CD4-positive, alpha-beta T cell treated with Interleukin-1 beta for 1 hour (primary cell): ENCODE measurements around the gene GLT6D1.
"Not testable (repeated sequence)": the region's sequence is repeated elsewhere in the genome, so short reads cannot be mapped to it uniquely, and the experiment has no call there.

Source experiments
- DNase-seq, 2 donors: peaks; one replicate each; pipeline ENCODE4 v3.0.0-alpha.2; 2020 to 2022

GLT6D1 gene

GRCh38 chr9:135664801-135665794 lies 25.8 kb upstream of the GLT6D1 start:
- no peak for DNase-seq

- no peak for DNase-seq
These were observed 24.9 kb upstream of the GLT6D1 start for GRCh38 chr9:135664266-135664665.

GRCh38 chr9:135663857-135664256 lies 24.5 kb upstream of the GLT6D1 start:
- no peak for DNase-seq

DNA sequence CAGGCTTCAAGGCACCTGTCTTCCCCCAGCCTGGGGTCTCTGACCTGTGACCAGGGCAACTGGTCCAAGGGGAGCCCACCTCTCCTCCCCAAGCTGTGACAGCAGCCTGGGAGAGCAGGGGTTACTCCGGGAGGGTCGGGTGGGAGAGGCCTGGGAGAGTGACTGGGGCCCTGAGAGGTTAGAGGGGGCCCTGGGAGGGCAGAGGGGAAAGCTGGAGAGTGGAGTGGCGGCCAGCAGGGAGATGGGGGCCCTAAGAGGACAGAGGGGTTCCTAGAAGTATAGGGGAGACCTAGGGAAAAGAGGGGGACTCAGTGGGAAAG lies 24.1 kb upstream of the GLT6D1 start:
- DNase-seq, result no peak

- no peak for DNase-seq
These were observed 23.6 kb upstream of the GLT6D1 start, which contains the start of gene LCN9 for GRCh38 chr9:135662758-135663450. Gene LCN9, plus strand, starts transcription at chr9:135663309. Its CDS starts 13 bp downstream, at chr9:135663322.

DNA sequence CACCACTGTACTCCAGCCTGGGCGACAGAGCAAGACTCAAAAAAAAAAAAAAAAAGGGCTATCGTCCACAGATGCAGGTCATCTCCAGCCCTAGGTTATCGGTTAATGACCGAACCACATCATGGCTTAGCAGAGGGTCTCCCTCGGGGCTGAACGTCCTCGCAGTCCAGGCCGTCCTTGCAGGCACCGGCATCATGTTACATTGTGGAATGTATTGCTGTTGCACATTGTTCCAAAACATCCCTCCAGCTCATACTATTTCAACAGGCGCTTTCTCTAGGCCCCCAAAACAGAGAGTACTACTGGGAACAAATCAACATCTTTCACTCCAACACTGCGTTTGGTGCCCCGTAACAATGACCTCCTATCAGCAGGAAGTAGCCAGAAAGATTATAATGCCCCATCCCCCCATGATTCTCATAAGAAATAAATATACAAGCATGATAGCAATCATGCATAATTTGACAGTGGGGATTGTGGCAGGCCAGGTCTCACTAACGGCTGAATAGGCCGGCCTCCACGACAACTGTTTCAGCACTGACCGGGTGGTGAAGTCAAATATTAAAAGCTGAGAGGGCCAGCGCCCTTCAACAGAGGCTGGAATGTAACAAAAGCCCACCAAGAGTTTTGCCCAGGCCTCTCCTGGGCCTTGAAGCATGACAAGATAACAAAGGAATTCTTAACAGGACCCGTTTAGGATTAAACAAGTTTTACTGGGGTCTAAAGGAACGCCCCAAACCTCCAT lies 22.6 kb upstream of the GLT6D1 start:
- DNase-seq, result no peak

DNA sequence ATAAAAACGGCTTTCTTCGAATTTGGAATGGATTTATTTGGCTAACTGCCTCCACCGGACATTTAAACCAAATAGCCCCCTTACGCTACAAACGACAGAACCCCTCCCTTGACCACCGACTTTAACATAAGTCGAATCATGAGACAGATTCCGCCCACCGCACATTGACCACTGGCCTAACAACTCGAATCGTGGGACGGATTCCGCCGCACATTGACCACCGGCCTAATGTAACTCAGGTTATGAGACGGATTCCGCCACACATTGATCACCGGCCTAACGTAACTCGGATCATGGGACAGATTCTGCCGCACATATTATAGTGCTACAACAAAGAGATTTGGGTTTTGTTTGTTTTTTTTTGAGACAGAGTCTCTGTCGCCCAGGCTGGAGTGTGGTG lies 21.1 kb upstream of the GLT6D1 start:
- no peak for DNase-seq

- DNase-seq, result no peak
These were observed 19.9 kb upstream of the GLT6D1 start for GRCh38 chr9:135659252-135659651.

DNA sequence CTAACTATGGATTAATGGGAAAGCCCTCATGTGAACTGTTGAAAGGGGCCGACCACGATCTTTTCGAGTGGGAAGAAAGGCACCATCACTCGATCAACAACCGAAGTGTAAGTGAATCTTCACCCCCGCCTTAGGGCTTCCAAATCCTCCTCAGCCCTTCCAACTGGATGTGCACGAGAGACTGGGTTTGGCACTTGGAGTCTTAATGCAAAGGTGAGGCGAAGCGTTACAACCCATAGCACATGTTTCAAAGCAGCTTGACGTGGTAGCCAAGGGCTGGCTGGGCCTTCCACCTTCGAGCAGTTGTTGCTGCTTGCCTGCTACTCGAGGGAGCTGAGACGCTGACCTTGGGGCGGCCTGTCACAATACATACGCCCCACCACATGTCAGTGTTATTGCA lies 18.1 kb upstream of the GLT6D1 start:
- DNase-seq, result no peak

GRCh38 chr9:135655317-135655716 lies 16.0 kb upstream of the GLT6D1 start:
- no peak for DNase-seq

GRCh38 chr9:135650408-135650807 lies 11.1 kb upstream of the GLT6D1 start:
- DNase-seq, result no peak

- no peak for DNase-seq
These were observed 10.2 kb upstream of the GLT6D1 start for GRCh38 chr9:135649508-135649907.

GRCh38 chr9:135648494-135649410 lies 9.4 kb upstream of the GLT6D1 start:
- no peak for DNase-seq

DNA sequence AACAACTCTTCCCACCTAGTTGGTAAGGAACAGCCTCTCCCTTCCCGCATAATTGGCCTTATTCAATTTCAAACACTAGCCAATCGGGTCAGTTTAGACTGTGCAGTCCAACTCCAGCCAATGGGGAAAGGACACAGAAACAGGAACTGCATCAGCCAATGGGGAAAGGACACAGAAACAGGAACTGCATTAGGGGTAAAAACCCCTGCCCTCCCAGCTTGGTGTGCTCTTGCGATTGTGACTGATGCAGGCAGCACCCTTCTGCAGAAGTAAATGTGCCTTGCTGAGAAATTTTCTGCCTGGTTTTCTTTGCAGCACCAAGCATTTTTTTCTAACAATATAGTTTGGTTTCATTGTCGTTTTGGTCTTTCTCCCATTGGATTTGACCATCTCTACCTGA lies 8.5 kb upstream of the GLT6D1 start:
- no peak for DNase-seq

- no peak for DNase-seq
These were observed 5.4 kb upstream of the GLT6D1 start for GRCh38 chr9:135644631-135645218.

- DNase-seq, result no peak
These were observed 2.4 kb upstream of the GLT6D1 start for GRCh38 chr9:135641745-135642144.

DNA sequence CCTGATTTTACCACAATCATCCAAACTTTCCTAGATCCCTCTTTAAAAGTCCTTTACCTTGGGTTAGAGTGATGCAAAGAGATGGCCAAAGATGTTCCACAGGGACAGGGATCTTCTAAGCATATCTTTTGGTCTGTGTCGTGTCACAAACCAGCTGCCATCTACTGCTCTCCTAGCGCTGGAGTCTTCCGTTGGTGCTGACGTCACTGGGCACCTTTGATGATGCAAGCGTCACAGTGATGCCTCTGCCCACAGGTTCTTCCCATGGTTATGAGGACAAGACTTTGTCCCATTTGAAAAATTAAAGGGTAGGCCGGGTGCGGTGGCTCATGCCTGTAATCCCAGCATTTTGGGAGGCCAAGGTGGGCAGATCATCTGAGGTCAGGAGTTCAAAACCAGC lies 1.7 kb upstream of the GLT6D1 start:
- no peak for DNase-seq

DNA sequence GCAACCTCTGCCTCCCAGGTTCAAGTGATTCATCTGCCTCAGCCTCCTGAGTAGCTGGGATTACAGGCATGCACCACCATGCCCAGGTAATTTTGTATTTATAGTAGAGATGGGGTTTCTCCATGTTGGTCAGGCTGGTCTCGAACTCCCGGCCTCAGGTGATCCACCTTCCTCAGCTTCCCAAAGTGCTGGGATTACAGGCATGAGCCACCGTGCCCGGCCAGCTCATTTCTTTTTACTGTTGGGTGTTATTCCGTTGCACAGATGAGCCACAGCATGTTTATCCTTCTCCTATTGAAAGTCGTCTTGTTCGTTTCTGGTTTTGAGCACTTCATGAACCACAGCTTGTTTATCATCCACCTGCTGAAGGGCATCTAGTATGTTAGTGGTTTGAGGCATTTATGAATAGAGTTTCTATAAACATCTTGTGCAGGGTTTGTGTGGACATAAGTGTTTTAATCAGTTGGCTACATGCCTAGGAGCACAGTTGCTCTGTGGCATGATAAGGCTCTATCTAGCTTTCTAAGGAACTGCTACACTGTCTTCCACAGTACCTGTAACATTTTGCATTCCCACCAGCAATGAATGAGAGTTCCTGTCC lies 2.3 kb downstream of the GLT6D1 start:
- not testable (repeated sequence) for DNase-seq

- DNase-seq, result no peak
These were observed 6.5 kb downstream of the GLT6D1 start for GRCh38 chr9:135632841-135633240.

DNA sequence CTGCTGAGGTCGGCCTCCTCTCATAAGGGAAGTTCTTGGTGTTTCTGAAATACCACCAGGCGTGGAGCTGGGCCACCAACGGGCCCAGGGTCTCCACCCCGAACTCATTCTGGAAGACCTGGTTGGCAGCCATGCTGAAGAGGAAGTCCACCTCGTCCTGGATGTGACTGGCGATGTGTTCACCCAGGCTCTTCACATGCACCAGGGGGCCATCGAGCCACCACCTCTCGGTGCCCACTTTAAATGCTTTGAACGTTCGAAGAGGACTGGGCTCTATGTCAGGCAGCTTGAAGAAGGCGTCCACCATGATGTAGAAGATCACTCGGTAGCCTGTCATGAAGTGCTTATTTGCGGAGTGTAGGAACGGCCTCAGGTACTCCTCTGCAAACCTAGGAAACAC lies 15.1 kb downstream of the GLT6D1 start:
- DNase-seq, result no peak

DNA sequence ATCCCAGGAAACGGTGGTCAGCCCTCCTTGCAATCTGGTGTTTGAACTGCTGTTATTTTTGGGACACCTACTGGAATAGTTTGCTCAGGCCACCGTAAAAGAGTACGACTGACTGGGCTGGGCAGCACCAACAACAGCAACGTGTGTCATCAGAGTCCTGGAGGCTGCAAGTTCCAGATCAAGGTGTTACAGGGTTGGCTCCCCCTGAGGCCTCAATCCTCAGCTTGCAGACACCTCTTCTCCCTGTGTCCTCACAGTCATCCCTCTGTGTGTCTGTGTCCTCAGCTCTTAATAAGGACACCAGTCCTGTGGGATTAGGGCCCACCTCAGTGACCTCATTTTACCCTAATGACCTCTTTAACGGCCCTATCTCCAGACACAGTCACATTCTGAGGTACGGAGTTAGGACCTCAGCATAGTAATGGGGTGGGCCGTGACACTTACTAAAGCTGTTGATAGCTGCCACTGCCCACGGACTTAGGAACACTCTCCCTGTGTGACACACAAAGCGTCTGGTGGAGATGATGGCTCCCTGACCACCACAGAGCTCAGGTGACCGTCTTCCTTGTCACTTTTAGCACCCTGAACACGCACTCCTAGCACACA lies 16.8 kb downstream of the GLT6D1 start:
- no peak for DNase-seq
